Loucy (cell line): ENCODE data around the gene NCAPD2.
"Not testable (repeated sequence)": the region's sequence is repeated elsewhere in the genome, so short reads cannot be mapped to it uniquely, and the experiment has no call there.

Experiments
- H2AFZ ChIP-seq: fragments of 200-600 bp; sonication (generic); 2 replicates; pipeline ENCODE4 v1.6.0; 2016; ENCODE audit warnings: antibody characterized with exemption, mild to moderate bottlenecking, low read length, moderate library complexity
- H3F3A ChIP-seq: fragments of 200-600 bp; 2 replicates; pipeline ENCODE4 v1.6.0; 2016; ENCODE audit warnings: antibody characterized with exemption, low read depth, mild to moderate bottlenecking
- H3K27me3 ChIP-seq: fragments of 200-600 bp; sonication (generic); 2 replicates; pipeline ENCODE4 v1.6.1; 2014; ENCODE audit warnings: low read length, mild to moderate bottlenecking; ENCODE audit not compliant: insufficient read depth, poor library complexity, severe bottlenecking
- H3K36me3 ChIP-seq: fragments of 200-600 bp; sonication (generic); 2 replicates; pipeline ENCODE4 v1.6.1; 2016; ENCODE audit warnings: low read length; ENCODE audit not compliant: insufficient read depth
- H3K4me1 ChIP-seq: fragments of 200-600 bp; sonication (generic); 2 replicates; pipeline ENCODE4 v1.5.1; 2014; ENCODE audit warnings: low read length, mild to moderate bottlenecking; ENCODE audit not compliant: insufficient read depth, poor library complexity, severe bottlenecking
- H3K4me2 ChIP-seq: fragments of 200-600 bp; sonication (generic); 2 replicates; pipeline ENCODE4 v1.6.0; 2014; ENCODE audit warnings: antibody characterized with exemption, low read length, low read depth, mild to moderate bottlenecking; ENCODE audit not compliant: poor library complexity, severe bottlenecking
- H3K4me3 ChIP-seq: fragments of 200-600 bp; sonication (generic); 2 replicates; pipeline ENCODE4 v1.5.1; 2014; ENCODE audit warnings: low read length, mild to moderate bottlenecking, mixed read lengths; ENCODE audit not compliant: poor library complexity, severe bottlenecking
- H3K79me2 ChIP-seq: fragments of 200-600 bp; sonication (generic); 2 replicates; pipeline ENCODE4 v1.6.1; 2014; ENCODE audit warnings: low read length; ENCODE audit not compliant: insufficient read depth
- H3K9ac ChIP-seq: fragments of 200-600 bp; sonication (generic); 2 replicates; pipeline ENCODE4 v1.6.0; 2014; ENCODE audit warnings: mild to moderate bottlenecking, low read depth, low read length, moderate library complexity; ENCODE audit not compliant: poor library complexity, severe bottlenecking
- H3K9me2 ChIP-seq: fragments of 200-600 bp; sonication (generic); replicated peaks from 2 replicates; pipeline ENCODE4 v1.6.1; 2016; ENCODE audit warnings: low read depth, low read length, mixed read lengths
- H3K9me3 ChIP-seq: fragments of 200-600 bp; sonication (generic); 2 replicates; pipeline ENCODE4 v1.6.1; 2014; ENCODE audit warnings: mild to moderate bottlenecking, antibody characterized with exemption, low read length, low read depth; ENCODE audit not compliant: insufficient read depth
- H4K20me1 ChIP-seq: fragments of 200-600 bp; sonication (generic); 2 replicates; pipeline ENCODE4 v1.6.0; 2014; ENCODE audit warnings: antibody characterized with exemption, low read length, mild to moderate bottlenecking; ENCODE audit not compliant: insufficient read depth, poor library complexity, severe bottlenecking
- CTCF ChIP-seq: fragments of 200-600 bp; sonication (generic); conservative IDR thresholded peaks from 2 replicates; pipeline ENCODE4 v1.5.1; 2014; ENCODE audit warnings: mild to moderate bottlenecking, antibody characterized with exemption, low read length
- EZH2phosphoT487 ChIP-seq: fragments of 200-600 bp; IDR thresholded peaks from 2 replicates; pipeline ENCODE4 v1.6.1; 2018; ENCODE audit warnings: antibody characterized with exemption, mild to moderate bottlenecking, moderate library complexity, borderline replicate concordance

Gene NCAPD2

GRCh38 chr12:6553051-6553868, 59.4 kb downstream of the NCAPD2 start:
- H3F3A ChIP-seq, result 0 out of 2 replicates have a peak, but pooled peaks cover 3% of the 10 kb centered on the region
- peak overlapping the region; percentile 96 for H3K4me3 ChIP-seq
- peaks cover 48% of the 10 kb centered on the region for H4K20me1 ChIP-seq
- no peak overlapping the region for H2AFZ ChIP-seq
- peak overlapping the region; percentile 62 for H3K9ac ChIP-seq
- H3K4me2 ChIP-seq, result peak overlapping the region; percentile 96
- H3K4me1 ChIP-seq, result peaks cover 43% of the 10 kb centered on the region
- H3K27me3 ChIP-seq, result no peaks in the 10 kb centered on the region
- no peaks in the 10 kb centered on the region for H3K9me2 ChIP-seq
- no peak for TF ChIP-seq CTCF
- no peak for TF ChIP-seq EZH2phosphoT487
- H3K36me3 ChIP-seq, result peaks cover 33% of the 10 kb centered on the region; the same call in 1 of the 2 replicates
- no peaks in the 10 kb centered on the region for H3K9me3 ChIP-seq
- H3K79me2 ChIP-seq, result peaks cover 76% of the 10 kb centered on the region

- Histone ChIP-seq H3K79me2 (peaks cover 74% of the 10 kb centered on the region), H3K27me3 (no peaks in the 10 kb centered on the region), H3K9ac (peak overlapping the region; percentile 85), H4K20me1 (peaks cover 48% of the 10 kb centered on the region), H3K4me2 (peak overlapping the region; percentile 96), H3F3A (0 out of 2 replicates have a peak, but pooled peaks cover 3% of the 10 kb centered on the region), H3K9me3 (no peaks in the 10 kb centered on the region), H2AFZ (no peak overlapping the region), H3K4me1 (peaks cover 43% of the 10 kb centered on the region), H3K9me2 (no peaks in the 10 kb centered on the region), H3K4me3 (peak overlapping the region; percentile 96), H3K36me3 (peaks cover 22% of the 10 kb centered on the region; the same call in 1 of the 2 replicates)
- peak; percentile 71 for TF ChIP-seq CTCF
- no peak for TF ChIP-seq EZH2phosphoT487
Measured at GRCh38 chr12:6554168-6555017, 60.5 kb downstream of the NCAPD2 start.

- Histone ChIP-seq H3K4me1 (peaks cover 39% of the 10 kb centered on the region), H4K20me1 (peaks cover 48% of the 10 kb centered on the region), H3K27me3 (no peaks in the 10 kb centered on the region), H2AFZ (peak overlapping the region; percentile 66), H3K79me2 (peaks cover 66% of the 10 kb centered on the region), H3K36me3 (peaks cover 22% of the 10 kb centered on the region; the same call in 1 of the 2 replicates), H3K9me2 (no peaks in the 10 kb centered on the region), H3K4me3 (peak overlapping the region; percentile 96), H3K9ac (peak overlapping the region; percentile 85), H3K4me2 (peak overlapping the region; percentile 96), H3F3A (0 out of 2 replicates have a peak, but pooled peaks cover 3% of the 10 kb centered on the region), H3K9me3 (no peaks in the 10 kb centered on the region)
- TF ChIP-seq CTCF (no peak), EZH2phosphoT487 (no peak)
Measured at GRCh38 chr12:6555018-6555691, 61.3 kb downstream of the NCAPD2 start.

- H3K9ac ChIP-seq, H3K27me3 ChIP-seq, H2AFZ ChIP-seq, H3F3A ChIP-seq, H3K9me2 ChIP-seq, H3K9me3 ChIP-seq: not testable (repeated sequence)
- H4K20me1 ChIP-seq, result peaks cover 37% of the 10 kb centered on the region
- H3K4me2 ChIP-seq, result peak overlapping the region; percentile 58
- peaks cover 29% of the 10 kb centered on the region; the same call in 1 of the 2 replicates for H3K36me3 ChIP-seq
- peak overlapping the region; percentile 96 for H3K4me3 ChIP-seq
- peaks cover 53% of the 10 kb centered on the region for H3K79me2 ChIP-seq
- peaks cover 33% of the 10 kb centered on the region for H3K4me1 ChIP-seq
Measured at GRCh38 chr12:6556496-6556817, 62.6 kb downstream of the NCAPD2 start.
